Suprapubic skin (tissue), 4 donors: ENCODE data around the gene EIF2B1.

Source experiments
- EP300 ChIP-seq: sonication (generic); formaldehyde crosslinking; IDR thresholded peaks from one replicate; pipeline ENCODE4 v1.6.1; 2017; ENCODE audit warnings: antibody characterized with exemption
- POLR2A ChIP-seq, 2 donors: fragments of 450-650 bp; IDR thresholded peaks; one replicate each; pipeline ENCODE4 v1.6.1; 2017; ENCODE audit warnings: antibody characterized with exemption in 2 of 2, mild to moderate bottlenecking in 2 of 2, moderate library complexity in 2 of 2
- POLR2AphosphoS5 ChIP-seq, 3 donors: sonication (generic); formaldehyde crosslinking; IDR thresholded peaks; one replicate each; pipeline ENCODE4 v1.6.1; 2017; ENCODE audit warnings: antibody characterized with exemption in 3 of 3
- TF ChIP-seq, protein P1 (sequence below), 2 donors: fragments of 200-600 bp in 1 of 2; fragments of 450-650 bp in 1 of 2; sonication (generic) in 1 of 2; IDR thresholded peaks; one replicate each; pipeline ENCODE4 v1.5.1; 2016 to 2019; ENCODE audit warnings: antibody characterized with exemption in 2 of 2, mild to moderate bottlenecking in 1 of 2, moderate library complexity in 1 of 2

DNA sequence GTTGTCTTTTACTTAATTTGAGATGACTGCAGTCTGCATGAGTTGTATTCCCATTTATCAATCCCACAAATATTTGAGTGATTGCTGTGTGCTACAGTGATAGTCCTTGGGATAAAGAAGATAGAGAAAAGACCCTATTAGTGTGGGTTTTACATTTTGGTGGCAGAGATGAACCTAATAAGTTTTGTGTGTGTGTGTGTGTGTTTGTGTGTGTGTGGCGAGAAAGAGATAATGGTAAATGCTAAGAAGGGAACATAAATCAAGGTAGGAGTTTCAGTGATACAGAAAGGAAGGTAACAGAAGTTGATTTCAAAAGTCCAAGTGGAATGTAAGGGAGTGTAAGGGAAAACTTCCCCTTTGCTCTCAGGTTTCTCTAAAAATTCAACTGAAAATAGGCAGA is 34.2 kb downstream of the EIF2B1 start:
- TF ChIP-seq EP300: no peak
- TF ChIP-seq POLR2AphosphoS5 (IDR thresholded peaks at IDR 0.05): no peak
- TF ChIP-seq, protein P1, sequence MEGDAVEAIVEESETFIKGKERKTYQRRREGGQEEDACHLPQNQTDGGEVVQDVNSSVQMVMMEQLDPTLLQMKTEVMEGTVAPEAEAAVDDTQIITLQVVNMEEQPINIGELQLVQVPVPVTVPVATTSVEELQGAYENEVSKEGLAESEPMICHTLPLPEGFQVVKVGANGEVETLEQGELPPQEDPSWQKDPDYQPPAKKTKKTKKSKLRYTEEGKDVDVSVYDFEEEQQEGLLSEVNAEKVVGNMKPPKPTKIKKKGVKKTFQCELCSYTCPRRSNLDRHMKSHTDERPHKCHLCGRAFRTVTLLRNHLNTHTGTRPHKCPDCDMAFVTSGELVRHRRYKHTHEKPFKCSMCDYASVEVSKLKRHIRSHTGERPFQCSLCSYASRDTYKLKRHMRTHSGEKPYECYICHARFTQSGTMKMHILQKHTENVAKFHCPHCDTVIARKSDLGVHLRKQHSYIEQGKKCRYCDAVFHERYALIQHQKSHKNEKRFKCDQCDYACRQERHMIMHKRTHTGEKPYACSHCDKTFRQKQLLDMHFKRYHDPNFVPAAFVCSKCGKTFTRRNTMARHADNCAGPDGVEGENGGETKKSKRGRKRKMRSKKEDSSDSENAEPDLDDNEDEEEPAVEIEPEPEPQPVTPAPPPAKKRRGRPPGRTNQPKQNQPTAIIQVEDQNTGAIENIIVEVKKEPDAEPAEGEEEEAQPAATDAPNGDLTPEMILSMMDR (IDR thresholded peaks at IDR 0.05): no peak
- no peak for TF ChIP-seq POLR2A (IDR thresholded peaks at IDR 0.05)
